Activated naive CD4-positive, alpha-beta T cell treated with anti-CD3 and anti-CD28 coated beads, Interleukin-2, amount 50 U/mL, for 72 hours (primary cell): ENCODE data around the gene JADE3. TPM values are rescaled to one million over a fixed set of nuclear protein-coding genes. Genes with fewer than 3 reads are reported as not detected.

Source experiments
- ATAC-seq, 2 donors: fragments of 150-1000 bp; cut with Tn5 transposase; 2 replicates each; pipeline ENCODE4 v1.10.0; 2021; ENCODE audit warnings: mild to moderate bottlenecking in 2 of 2, moderate library complexity in 2 of 2
- DNase-seq, 2 donors: peaks; one replicate each; pipeline ENCODE4 v3.0.0; 2021 to 2022; ENCODE audit warnings: low spot score in 2 of 2
- H3K27ac Mint-ChIP-seq, 2 donors: one replicate each; pipeline ENCODE4 v1.8.0; 2022; ENCODE audit warnings: mild to moderate bottlenecking in 2 of 2, mixed read lengths in 2 of 2
- H3K36me3 Mint-ChIP-seq, 2 donors: one replicate each; pipeline ENCODE4 v1.8.0; 2022; ENCODE audit warnings: mixed read lengths in 2 of 2
- H3K9me3 Mint-ChIP-seq, 2 donors: one replicate each; pipeline ENCODE4 v1.8.0; 2022; ENCODE audit warnings: mixed read lengths in 2 of 2
- total RNA-seq, 2 donors: library from RNA; stranded (reverse); gene quantifications; one replicate each; pipeline ENCODE4 v1.2.3, GENCODE V29; 2022

Gene JADE3
- total RNA-seq, 2 donors from 2014 or later = 0.43 to 1.9 TPM

DNA sequence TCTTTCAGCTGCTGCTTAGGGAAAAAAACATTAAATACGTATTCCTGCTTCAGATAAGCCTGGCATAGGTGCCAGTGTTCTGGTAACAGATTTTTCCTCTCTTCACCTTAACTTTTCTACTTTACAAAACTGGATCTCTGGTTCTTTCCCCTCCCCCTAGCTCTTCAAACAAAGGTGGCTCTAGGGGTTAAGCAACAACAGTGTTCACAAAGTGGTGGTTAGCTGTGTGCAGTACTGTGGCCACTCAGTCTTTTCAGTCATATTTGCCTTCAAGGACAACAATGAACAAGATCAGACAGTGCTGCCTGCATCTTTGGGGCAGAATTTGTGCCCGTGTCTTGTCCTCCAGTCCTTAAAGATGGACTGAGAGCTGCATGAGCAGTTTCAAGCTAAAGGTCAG lies 151.0 kb downstream of the JADE3 start:
- Mint-ChIP-seq H3K9me3 (no peaks in the 10 kb centered on the region), H3K27ac (no peak overlapping the region), H3K36me3 (no peaks in the 10 kb centered on the region)
- ATAC-seq (no peak), DNase-seq (no peak)

DNA sequence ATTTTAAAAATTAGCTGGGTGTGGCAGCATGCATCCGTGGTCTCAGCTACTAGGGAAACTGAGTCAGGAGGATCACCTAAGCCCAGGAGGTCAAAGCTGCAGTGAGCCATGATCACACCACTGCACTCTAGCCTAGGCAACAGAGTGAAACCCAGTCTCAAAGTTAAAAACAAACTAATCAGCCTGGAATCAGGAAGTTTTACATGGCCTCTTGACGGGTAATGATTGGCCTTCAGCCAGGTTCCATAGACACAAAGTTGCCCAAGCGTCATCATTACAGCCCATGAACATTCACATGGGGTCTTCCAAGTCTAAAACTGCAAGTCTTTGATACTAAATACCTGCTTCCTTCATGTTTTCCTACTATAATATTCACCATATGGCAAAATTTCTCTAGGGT lies 156.0 kb downstream of the JADE3 start:
- no peaks in the 10 kb centered on the region for H3K9me3 Mint-ChIP-seq
- no peak overlapping the region for H3K27ac Mint-ChIP-seq
- DNase-seq (no peak), ATAC-seq (no peak)
- H3K36me3 Mint-ChIP-seq = no peaks in the 10 kb centered on the region

DNA sequence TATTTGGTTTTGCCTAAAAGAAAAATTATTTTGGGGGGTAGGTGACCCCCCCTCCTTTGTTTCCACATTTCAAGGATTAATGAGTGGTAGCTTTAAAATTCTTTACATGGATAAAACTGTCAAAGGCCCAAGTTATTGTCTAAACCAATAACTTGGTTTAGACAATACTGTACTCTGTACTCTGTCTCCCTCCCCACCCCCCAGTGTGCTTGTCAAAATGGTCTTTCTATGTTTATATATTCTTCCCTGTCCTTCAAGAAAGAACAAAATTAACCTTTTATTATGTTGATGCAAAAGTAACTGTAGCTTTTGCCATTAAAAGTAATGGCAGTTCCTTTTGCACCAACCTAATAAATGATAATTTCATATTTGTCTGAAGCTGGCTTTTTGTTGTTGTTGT lies 156.5 kb downstream of the JADE3 start:
- Mint-ChIP-seq H3K27ac (no peak overlapping the region), H3K9me3 (no peaks in the 10 kb centered on the region), H3K36me3 (no peaks in the 10 kb centered on the region)
- ATAC-seq (no peak), DNase-seq (no peak)

DNA sequence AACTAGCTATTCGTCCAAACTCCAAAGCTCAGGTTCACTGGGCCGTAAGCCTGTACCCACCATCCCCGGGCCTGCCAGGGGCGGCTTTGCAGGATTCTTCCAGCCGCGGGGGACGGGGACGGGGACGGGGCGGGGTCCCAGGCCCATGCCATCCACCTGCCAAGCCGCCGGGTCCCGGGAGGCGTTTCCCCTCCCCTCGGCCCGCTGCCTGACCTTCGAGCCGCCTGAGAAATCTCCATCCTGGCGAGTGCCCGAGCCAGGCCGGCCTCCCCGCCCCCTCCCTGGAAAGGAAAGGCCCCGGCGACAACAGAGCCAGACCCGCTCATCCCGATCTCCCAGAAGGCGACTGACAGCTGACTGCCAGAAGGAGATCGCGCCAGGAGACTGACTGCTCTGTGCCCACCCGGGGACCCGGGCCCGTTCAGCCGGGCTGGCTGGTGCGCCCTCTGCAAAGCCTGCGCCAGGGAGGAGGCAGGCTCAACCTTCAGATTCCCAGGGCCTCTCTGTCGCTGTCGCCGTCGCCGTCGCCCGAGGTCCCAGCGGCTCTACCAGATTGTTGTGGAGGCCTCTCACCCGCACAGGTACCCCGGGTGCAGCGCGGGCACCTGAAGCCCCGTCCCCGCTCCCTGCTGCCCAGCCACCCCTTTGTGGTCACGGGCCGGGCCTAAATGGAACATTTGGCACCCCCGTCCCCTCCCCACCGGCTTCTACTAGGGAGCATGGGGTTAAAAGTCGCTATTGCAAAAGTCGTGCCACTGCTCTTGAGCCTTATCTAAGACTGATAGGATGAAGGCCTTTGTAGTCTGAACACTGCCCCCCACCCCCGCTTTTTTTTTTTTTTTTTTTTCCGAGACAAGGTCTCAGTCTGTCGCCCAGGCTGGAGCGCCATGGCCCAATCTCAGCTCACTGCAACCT lies 166.2 kb downstream of the JADE3 start, which contains the start of gene RGN:
TSS of gene RGN (plus strand) at position 315 of the 915 bp plus-strand sequence. CDS start 2,702 bp downstream, outside the sequence.
- ATAC-seq (no peak), DNase-seq (no peak)
- H3K36me3 Mint-ChIP-seq = no peaks in the 10 kb centered on the region
- H3K27ac Mint-ChIP-seq = no peak within 1 kb of the TSS
- no peaks in the 10 kb centered on the region for H3K9me3 Mint-ChIP-seq

DNA sequence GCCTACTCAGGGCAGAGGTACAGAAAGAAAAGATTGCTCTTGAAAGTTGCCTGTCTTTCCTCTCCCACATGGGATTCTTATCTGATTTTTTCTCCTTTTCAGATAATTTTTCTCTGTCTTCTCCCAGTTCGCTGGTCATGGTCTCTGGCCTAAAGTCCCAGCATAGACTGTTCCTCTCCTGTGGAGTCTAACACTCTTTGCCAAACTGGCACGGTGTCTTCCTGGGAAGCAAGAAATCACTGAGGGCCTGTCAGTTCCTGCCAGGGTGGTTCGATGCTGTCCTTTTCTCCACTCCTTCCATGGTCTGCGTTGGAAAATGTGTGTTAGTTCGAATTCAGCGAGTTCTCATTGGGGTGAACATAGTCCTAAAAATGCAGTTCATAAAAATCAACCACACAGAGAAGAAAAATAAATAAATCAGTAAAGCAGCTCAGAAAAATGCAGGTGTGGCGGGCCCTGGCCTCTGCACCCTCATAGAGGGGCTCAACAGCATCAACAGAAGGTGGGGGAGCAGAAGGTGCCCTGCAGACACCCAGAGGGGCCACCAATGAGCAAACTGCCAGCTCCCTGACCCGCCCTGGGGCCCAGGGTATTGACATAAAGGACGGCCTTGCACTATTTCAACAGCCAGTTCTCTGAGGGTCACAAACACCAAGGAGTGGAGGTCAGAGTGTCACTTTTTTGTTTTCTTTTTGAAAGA lies 168.1 kb downstream of the JADE3 start:
- Mint-ChIP-seq H3K36me3 (no peaks in the 10 kb centered on the region), H3K9me3 (no peaks in the 10 kb centered on the region), H3K27ac (no peak overlapping the region)
- DNase-seq (no peak), ATAC-seq (no peak)

DNA sequence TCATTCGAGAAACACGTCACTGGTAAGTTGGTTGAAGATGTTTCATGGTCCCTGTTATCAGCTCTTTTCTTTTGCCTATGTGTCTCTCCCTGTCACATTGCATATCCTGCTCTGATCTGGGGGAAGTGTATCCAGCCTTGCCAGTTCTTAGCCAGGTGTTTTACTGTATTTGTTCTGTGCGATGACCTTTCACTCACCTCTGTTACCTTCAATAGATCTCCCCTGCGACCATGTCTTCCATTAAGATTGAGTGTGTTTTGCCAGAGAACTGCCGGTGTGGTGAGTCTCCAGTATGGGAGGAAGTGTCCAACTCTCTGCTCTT lies 168.7 kb downstream of the JADE3 start:
- DNase-seq = no peak
- no peaks in the 10 kb centered on the region for H3K36me3 Mint-ChIP-seq
- ATAC-seq = no peak
- H3K9me3 Mint-ChIP-seq = no peaks in the 10 kb centered on the region
- H3K27ac Mint-ChIP-seq = no peak overlapping the region

DNA sequence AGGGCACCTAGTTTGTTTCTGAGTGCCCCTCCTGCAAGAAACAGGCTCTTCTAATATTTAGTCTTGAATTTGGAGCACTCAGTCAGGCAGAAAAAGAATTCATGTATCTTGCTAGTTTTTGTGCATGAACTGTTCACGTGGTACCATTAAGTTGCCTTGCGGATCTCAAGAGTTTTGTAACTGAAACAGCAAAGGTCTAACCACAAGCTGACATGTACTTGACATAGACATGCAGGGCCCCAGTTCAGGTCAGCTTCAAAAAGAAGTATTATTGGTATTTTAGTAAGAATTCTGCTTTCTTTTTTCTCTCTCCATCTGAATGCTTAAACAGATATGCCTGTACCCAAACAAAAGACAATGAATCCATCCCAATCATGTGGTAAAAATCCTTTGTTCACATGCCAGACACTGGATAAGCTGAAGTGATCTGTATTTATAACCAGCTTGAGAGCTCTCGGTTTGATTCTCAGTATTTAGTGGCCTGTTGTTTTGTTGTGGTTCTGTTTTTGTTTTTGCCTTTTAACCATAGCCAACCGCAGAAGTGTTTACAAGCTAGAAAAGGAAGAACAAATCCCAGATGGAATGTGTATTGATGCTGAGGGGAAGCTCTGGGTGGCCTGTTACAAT lies 179.0 kb downstream of the JADE3 start:
- no peak for DNase-seq
- no peak overlapping the region for H3K27ac Mint-ChIP-seq
- ATAC-seq = peak; percentile 37 to 57
- no peaks in the 10 kb centered on the region for H3K36me3 Mint-ChIP-seq
- H3K9me3 Mint-ChIP-seq = no peaks in the 10 kb centered on the region

DNA sequence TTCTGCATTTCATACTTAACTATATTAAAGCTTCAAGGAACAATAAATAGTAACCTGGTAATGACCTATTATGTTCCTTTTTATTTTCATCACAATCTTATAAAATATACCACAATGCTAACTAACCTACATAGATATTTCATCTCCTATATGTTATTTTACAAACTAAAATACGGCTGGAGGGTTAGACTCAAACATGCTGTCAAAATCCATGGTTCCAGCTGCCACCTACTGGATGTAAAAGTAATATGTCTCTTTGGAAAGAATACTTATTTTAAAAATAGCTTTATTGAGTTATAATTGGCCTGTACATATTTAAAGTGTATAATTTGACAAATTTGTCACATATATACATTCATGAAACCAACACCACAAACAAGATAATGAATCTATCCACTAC lies 181.0 kb downstream of the JADE3 start:
- no peak for ATAC-seq
- no peaks in the 10 kb centered on the region for H3K9me3 Mint-ChIP-seq
- no peaks in the 10 kb centered on the region for H3K36me3 Mint-ChIP-seq
- DNase-seq = no peak
- H3K27ac Mint-ChIP-seq = no peak overlapping the region

DNA sequence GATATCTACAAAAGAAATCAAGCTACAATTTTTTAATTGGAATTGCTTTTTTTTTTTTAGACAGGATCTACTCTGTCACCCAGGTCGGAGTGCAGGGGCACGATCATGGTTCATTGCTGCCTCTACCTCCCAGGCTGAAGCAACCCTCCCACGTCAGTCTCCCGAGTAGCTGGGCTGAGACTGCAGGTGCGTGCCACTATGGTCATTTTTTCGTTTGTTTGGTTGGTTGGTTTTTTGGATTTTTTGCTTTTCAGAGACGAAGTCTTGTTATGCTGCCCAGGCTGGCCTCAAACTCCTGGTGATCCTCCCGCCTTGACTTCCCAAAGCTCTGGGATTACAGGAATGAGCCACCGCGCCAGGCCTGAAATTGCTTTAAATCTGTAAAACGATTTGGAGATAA lies 181.6 kb downstream of the JADE3 start:
- H3K9me3 Mint-ChIP-seq = no peaks in the 10 kb centered on the region
- DNase-seq = no peak
- H3K27ac Mint-ChIP-seq = no peak overlapping the region
- H3K36me3 Mint-ChIP-seq = no peaks in the 10 kb centered on the region
- no peak for ATAC-seq

DNA sequence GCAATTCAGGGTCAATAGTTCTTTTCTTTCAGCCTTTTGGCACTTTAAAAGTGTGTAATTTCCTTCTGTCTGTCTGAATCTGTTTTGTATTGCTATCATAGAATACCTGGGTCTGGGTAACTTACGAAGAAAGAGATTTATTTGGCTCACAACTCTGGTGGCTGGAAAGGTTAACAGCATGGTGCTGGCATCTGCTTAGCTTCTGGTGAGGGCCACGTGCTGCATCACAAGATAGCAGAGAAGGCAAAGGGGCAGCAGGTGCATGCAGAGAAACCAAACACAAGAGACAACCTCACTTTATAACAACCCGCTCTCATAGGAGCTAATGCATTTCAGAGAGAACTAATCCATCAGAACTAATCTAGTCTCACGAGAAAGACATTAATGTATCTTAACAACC lies 184.8 kb downstream of the JADE3 start:
- H3K9me3 Mint-ChIP-seq = no peaks in the 10 kb centered on the region
- DNase-seq (no peak), ATAC-seq (no peak)
- H3K36me3 Mint-ChIP-seq = no peaks in the 10 kb centered on the region
- H3K27ac Mint-ChIP-seq = no peak overlapping the region

DNA sequence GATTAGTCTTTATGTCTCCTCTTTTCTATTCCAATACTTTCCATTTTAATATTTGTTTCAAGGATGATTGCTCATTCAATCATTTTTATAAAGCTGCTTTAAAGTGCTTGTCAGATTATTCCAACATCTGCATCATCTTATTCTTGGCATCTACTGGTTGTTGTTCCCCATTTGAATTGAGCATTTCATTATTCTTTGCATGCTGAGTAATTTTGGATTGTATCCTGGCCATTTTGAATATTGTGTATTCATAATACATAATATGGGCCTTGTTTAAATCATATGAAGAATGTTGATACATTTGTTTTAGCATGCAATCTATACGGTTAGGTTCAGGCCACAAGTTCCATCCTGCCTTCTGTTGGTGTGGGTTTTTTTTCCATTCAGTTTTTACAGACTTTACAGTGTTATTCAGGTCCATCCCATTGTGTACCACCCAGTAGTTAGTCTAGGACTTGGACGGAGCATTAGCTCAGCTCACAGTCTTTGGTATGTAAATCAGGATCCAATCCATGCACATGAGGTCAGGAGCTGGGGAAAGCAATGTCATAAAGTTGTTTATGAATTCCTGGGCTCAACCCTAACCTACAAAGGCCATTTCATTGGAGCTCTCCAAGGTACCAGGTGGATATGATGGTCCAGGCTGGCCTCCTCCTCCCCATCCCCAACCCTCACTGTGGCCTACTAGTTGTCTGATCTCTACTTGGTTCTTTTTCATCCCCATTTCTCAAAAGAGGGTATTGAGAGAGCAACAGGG lies 186.3 kb downstream of the JADE3 start:
- ATAC-seq = no peak
- no peak overlapping the region for H3K27ac Mint-ChIP-seq
- no peak for DNase-seq
- H3K9me3 Mint-ChIP-seq = no peaks in the 10 kb centered on the region
- no peaks in the 10 kb centered on the region for H3K36me3 Mint-ChIP-seq

DNA sequence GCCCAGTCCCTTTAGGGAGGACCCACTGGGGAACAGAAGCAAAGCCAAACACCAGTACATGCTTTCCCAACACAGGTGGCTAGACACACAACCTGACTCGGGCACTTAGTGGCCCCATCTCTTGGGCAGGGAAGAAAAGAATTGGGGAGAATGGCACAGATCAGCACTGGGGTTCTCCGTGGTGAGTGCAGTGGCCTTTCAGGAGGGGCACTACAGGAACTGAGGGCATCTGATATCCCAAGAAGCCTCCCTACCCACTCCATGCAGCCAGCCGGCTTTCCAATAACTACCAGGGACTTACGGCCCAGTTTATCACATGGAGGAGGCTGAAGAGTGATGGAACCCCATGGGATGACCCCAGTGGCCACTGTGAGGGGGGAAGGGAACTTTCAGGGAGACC lies 189.0 kb downstream of the JADE3 start:
- DNase-seq (no peak), ATAC-seq (no peak)
- Mint-ChIP-seq H3K27ac (no peak overlapping the region), H3K9me3 (no peaks in the 10 kb centered on the region), H3K36me3 (no peaks in the 10 kb centered on the region)

Other genes starting within 250 kb of the JADE3 start
- 10 to 100 TPM; 13.5 to 15.1 TPM for gene SLC9A7, start 153.3 kb upstream of the JADE3 start, total RNA-seq
- gene RP2, start 75.4 kb upstream of the JADE3 start, total RNA-seq = 1 to 10 TPM; 5.2 to 6.6 TPM
- not detected for gene RGN, start 166.0 kb downstream of the JADE3 start, total RNA-seq
- 10 to 100 TPM; 89.5 to 91.9 TPM for gene NDUFB11, start 232.3 kb downstream of the JADE3 start, total RNA-seq
- gene RBM10, start 232.8 kb downstream of the JADE3 start, total RNA-seq = 10 to 100 TPM; 54.7 to 61.3 TPM